Mesenchymal stem cell (in vitro differentiated cells and primary cell): ENCODE measurements around the gene SNTG2. TPM values are rescaled to one million over a fixed set of nuclear protein-coding genes. Genes with fewer than 3 reads are reported as not detected.

ENCODE experiments used
- DNase-seq: peaks from one replicate; pipeline ENCODE4 v3.0.0-alpha.2; 2013
- H2AFZ ChIP-seq: one replicate; pipeline ENCODE4 v1.6.1; 2013; ENCODE audit warnings: low read depth, mild to moderate bottlenecking, control low read depth, inconsistent platforms, low read length, moderate library complexity
- H2AK5ac ChIP-seq: 2 replicates; pipeline ENCODE4 v1.6.1; 2013; ENCODE audit warnings: low read length, moderate library complexity, mild to moderate bottlenecking, inconsistent platforms; ENCODE audit not compliant: severe bottlenecking
- H2BK120ac ChIP-seq: one replicate; pipeline ENCODE4 v1.6.1; 2013; ENCODE audit warnings: low read depth, mild to moderate bottlenecking, inconsistent platforms, low read length, moderate library complexity
- H2BK12ac ChIP-seq, 2 experiments: one replicate each; pipeline ENCODE4 v1.6.1; 2013; ENCODE audit warnings: inconsistent platforms in 2 of 2, low read length in 2 of 2, mild to moderate bottlenecking in 2 of 2, moderate library complexity in 2 of 2, control low read depth in 1 of 2
- H2BK15ac ChIP-seq: one replicate; pipeline ENCODE4 v1.6.1; 2013; ENCODE audit warnings: mild to moderate bottlenecking, low read depth, inconsistent platforms; ENCODE audit not compliant: poor library complexity, severe bottlenecking
- H2BK5ac ChIP-seq: 2 replicates; pipeline ENCODE4 v1.6.1; 2013; ENCODE audit warnings: low read depth, mild to moderate bottlenecking, low read length, control low read depth, inconsistent platforms; ENCODE audit not compliant: poor library complexity, severe bottlenecking
- H3K14ac ChIP-seq, 2 experiments: one replicate each; pipeline ENCODE4 v1.6.1; 2013; ENCODE audit warnings: inconsistent platforms in 2 of 2, low read length in 2 of 2, control low read depth in 1 of 2, mild to moderate bottlenecking in 1 of 2, moderate library complexity in 1 of 2
- H3K18ac ChIP-seq, 2 experiments: one replicate each; pipeline ENCODE4 v1.6.1; 2013; ENCODE audit warnings: inconsistent platforms in 2 of 2, low read length in 2 of 2, control low read depth in 1 of 2, low read depth in 1 of 2, mild to moderate bottlenecking in 1 of 2
- H3K23ac ChIP-seq, 2 experiments: one replicate each; pipeline ENCODE4 v1.6.1; 2013; ENCODE audit warnings: inconsistent platforms in 2 of 2, low read length in 2 of 2, mild to moderate bottlenecking in 2 of 2, moderate library complexity in 2 of 2, control low read depth in 1 of 2
- H3K27ac ChIP-seq: 2 replicates; pipeline ENCODE4 v1.5.1; 2013; ENCODE audit warnings: mild to moderate bottlenecking, moderate library complexity, low read length, control low read depth, inconsistent platforms; ENCODE audit not compliant: poor library complexity, severe bottlenecking
- H3K27me3 ChIP-seq, 2 experiments: 2 replicates each; pipeline versions ENCODE4 v1.6.1 to v1.7.0; 2013; ENCODE audit warnings: low read length in 2 of 2, mild to moderate bottlenecking in 2 of 2, moderate library complexity in 2 of 2, control low read depth in 1 of 2, inconsistent platforms in 1 of 2; ENCODE audit not compliant: control insufficient read depth in 1 of 2, insufficient read depth in 1 of 2
- H3K36me3 ChIP-seq, 2 experiments: 2 replicates each; pipeline versions ENCODE4 v1.6.1 to v1.7.0; 2013; ENCODE audit warnings: low read length in 2 of 2, control low read depth in 1 of 2, inconsistent platforms in 1 of 2, low read depth in 1 of 2, mild to moderate bottlenecking in 1 of 2; ENCODE audit not compliant: insufficient read depth in 2 of 2, control insufficient read depth in 1 of 2
- H3K4ac ChIP-seq, 2 experiments: one replicate each; pipeline ENCODE4 v1.6.1; 2013; ENCODE audit warnings: inconsistent platforms in 2 of 2, low read length in 2 of 2, mild to moderate bottlenecking in 2 of 2, moderate library complexity in 2 of 2, control low read depth in 1 of 2, low read depth in 1 of 2
- H3K4me1 ChIP-seq: 2 replicates; pipeline ENCODE4 v1.6.1; 2013; ENCODE audit warnings: low read depth, low read length, control low read depth; ENCODE audit not compliant: control insufficient read depth, insufficient read depth
- H3K4me2 ChIP-seq: 2 replicates; pipeline ENCODE4 v1.6.1; 2013; ENCODE audit warnings: low read length, mild to moderate bottlenecking, inconsistent platforms; ENCODE audit not compliant: poor library complexity, severe bottlenecking
- H3K4me3 ChIP-seq, 2 experiments: 2 replicates each; pipeline versions ENCODE4 v1.5.1 to v1.7.0; 2013; ENCODE audit warnings: low read length in 2 of 2, mild to moderate bottlenecking in 2 of 2, control low read depth in 1 of 2, low read depth in 1 of 2; ENCODE audit not compliant: insufficient read depth in 1 of 2
- H3K79me1 ChIP-seq: replicated peaks from 2 replicates; pipeline ENCODE4 v1.6.1; 2013; ENCODE audit warnings: mild to moderate bottlenecking, control low read depth, low read length, inconsistent platforms; ENCODE audit not compliant: poor library complexity, severe bottlenecking
- H3K9ac ChIP-seq: 2 replicates; pipeline ENCODE4 v1.7.0; 2013; ENCODE audit warnings: mild to moderate bottlenecking, low read length, moderate library complexity
- H3K9me3 ChIP-seq: 2 replicates; pipeline ENCODE4 v1.7.0; 2013; ENCODE audit warnings: mild to moderate bottlenecking, low read length; ENCODE audit not compliant: control insufficient read depth
- H4K8ac ChIP-seq: one replicate; pipeline ENCODE4 v1.6.1; 2013; ENCODE audit warnings: inconsistent platforms, mild to moderate bottlenecking, low read length, moderate library complexity
- H4K91ac ChIP-seq: one replicate; pipeline ENCODE4 v1.6.1; 2013; ENCODE audit warnings: mild to moderate bottlenecking, low read length, inconsistent platforms
- WGBS: methylation state at CpG from one replicate; pipeline ENCODE4 v1.1.7; 2013; ENCODE audit warnings: mixed read lengths; 5-methylcytosine and 5-hydroxymethylcytosine counted together
- polyA plus RNA-seq, 2 experiments: library from polyadenylated mRNA; stranded (reverse); fragments of 200-250 nt; gene quantifications; one replicate each; pipeline ENCODE4 v1.2.3, GENCODE V29; 2013

The SNTG2 gene
- polyA plus RNA-seq (2013, experiment 1 of 2), result 0.15 TPM
- polyA plus RNA-seq (2013, experiment 2 of 2), result 0.08 TPM

DNA sequence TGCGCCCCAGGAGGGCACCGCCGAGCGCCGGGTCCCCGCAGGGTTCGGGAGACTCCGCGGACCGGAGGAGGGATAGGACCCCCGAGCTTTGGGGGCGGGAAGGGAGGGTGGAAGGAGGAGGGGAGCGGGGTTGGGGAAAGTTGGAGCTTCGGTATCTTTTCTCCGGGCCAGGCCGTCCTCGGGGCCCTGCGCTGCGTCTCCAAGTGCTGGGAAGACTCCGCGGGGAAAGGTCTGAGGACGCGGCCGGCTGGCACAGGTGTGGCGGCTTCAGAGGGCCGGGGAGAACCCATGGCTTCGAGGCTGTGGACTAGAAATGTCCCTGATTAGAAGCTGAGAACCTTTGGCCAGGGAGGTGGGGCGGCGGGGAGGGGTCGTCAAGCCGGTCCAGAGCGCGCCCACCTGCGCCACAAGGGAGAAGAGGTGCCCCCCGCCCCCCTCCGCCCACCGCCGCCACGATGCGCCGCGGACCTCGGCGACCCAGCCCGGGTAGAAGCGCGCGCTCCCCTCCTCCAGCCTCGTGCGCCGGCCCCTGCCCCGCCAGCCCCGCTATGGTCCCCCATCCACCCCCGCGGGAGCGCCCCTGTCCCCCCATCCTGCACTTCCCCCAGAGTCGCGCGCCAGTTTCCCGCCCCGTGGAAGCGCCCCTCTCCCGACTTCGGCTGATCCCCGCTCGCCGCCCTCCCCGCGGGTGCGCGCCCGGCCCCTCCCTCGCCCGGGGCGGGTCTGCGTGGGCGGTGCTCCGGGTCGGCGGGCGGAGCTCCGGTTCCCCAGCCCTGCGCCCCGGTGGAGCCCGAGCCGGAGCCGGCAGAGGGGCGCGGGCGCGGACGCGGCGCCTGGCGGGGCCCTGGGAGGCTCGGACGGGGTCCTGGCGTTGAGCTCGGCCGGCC lies at the start of gene SNTG2:
SNTG2 (plus strand) TSS at position 770 of the 887 bp plus-strand sequence. CDS start 148 bp downstream, outside the sequence.
- Histone ChIP-seq H2BK12ac (no peak within 1 kb of the TSS), H2BK5ac (no peak within 1 kb of the TSS), H2BK15ac (no peak within 1 kb of the TSS), H4K91ac (no peak within 1 kb of the TSS), H2AFZ (no peak within 1 kb of the TSS), H2BK120ac (no peak within 1 kb of the TSS), H3K14ac (no peak within 1 kb of the TSS), H3K9me3 (no peaks in the 10 kb centered on the region), H3K27me3 (peaks cover 13 to 69% of the 10 kb centered on the region in 2 experiments), H4K8ac (no peak within 1 kb of the TSS), H3K18ac (no peak within 1 kb of the TSS), H2AK5ac (no peak within 1 kb of the TSS), H3K4me1 (peaks cover 13% of the 10 kb centered on the region), H3K4me3 (peak within 1 kb of the TSS; percentile 66 to 69), H3K27ac (no peak within 1 kb of the TSS), H3K4me2 (peak within 1 kb of the TSS; percentile 63), H3K36me3 (no peaks in the 10 kb centered on the region), H3K23ac (no peak within 1 kb of the TSS), H3K4ac (no peak within 1 kb of the TSS), H3K9ac (peak within 1 kb of the TSS; percentile 32), H3K79me1 (no peaks in the 10 kb centered on the region)
- WGBS, result under 1% methylated on average over 51 of the region's 100 CpGs
- DNase-seq, result no peak

DNA sequence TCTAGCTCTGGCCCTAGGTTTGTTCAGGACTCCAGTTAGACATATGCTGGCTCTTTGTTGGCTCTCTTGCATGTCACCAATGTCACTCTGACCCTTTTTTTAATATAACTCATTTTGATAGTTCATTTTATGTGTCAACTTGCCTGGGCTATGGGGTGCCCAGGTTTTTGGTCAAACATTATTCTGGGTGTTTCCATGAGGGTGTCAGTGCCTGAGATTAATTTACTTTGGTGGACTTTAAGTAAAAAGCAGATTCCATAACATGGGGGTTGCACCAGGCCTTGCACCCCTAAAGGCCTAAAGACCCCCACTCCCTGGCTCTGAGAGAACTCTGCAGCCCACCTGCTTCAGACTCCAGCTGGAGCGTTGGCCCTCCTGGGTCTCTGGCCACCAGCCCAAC lies 48.1 kb upstream of the SNTG2 start:
- no peaks in the 10 kb centered on the region for H3K36me3 ChIP-seq
- no peaks in the 10 kb centered on the region for H3K9me3 ChIP-seq
- H3K4me3 ChIP-seq, result no peak overlapping the region
- H3K4ac ChIP-seq, result no peak overlapping the region
- H3K27ac ChIP-seq, result no peak overlapping the region
- no peak overlapping the region for H2BK12ac ChIP-seq
- peaks cover 0 to 30% of the 10 kb centered on the region in 2 experiments for H3K27me3 ChIP-seq
- no peak overlapping the region for H3K14ac ChIP-seq
- no peak overlapping the region for H3K4me2 ChIP-seq
- DNase-seq, result no peak
- H3K18ac ChIP-seq, result no peak overlapping the region
- no peak overlapping the region for H4K91ac ChIP-seq
- no peak overlapping the region for H2BK5ac ChIP-seq
- H3K9ac ChIP-seq, result no peak overlapping the region
- H2AFZ ChIP-seq, result no peak overlapping the region
- no peak overlapping the region for H3K23ac ChIP-seq
- H2BK120ac ChIP-seq, result no peak overlapping the region
- no peak overlapping the region for H4K8ac ChIP-seq
- H3K79me1 ChIP-seq, result no peaks in the 10 kb centered on the region
- H2AK5ac ChIP-seq, result no peak overlapping the region
- WGBS, result 72% methylated on average over 1 of the region's 1 CpG
- H3K4me1 ChIP-seq, result no peaks in the 10 kb centered on the region
- no peak overlapping the region for H2BK15ac ChIP-seq

DNA sequence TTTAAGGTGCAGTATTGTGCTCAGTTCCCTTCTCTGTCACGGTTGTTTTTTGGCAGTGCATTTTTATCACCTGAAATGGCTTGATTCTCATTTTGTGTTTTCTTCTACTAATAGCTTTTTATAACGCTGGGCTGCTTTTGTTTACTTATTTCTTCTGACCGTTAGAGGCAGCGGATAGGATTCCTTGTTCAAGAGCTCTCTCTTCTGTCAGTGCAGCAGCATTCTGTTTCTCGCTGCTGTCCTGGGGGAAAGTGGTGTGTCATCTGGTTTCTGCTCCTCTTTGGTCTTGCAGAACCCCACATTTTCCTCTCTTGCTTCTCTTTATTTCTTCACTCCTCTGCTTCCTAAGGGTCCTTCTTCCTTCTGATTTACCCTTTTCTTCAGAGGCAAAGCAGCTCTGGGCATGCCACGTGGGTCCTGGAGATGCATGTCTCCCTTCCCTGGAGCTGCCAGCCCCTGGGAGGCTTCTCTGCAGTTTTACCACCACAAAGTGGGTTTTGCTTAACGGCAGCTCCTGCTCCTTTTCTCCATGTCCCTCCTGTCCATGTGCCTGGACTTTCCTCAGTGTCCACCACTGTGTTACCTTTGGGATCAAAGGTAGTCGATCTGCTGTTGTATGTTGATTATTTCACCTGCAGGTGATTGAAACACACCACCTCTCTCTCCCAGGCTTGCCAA lies 47.3 kb upstream of the SNTG2 start:
- H2BK12ac ChIP-seq, result no peak overlapping the region
- H3K23ac ChIP-seq, result no peak overlapping the region
- H3K14ac ChIP-seq, result no peak overlapping the region
- DNase-seq, result no peak
- no peak overlapping the region for H4K8ac ChIP-seq
- H3K18ac ChIP-seq, result no peak overlapping the region
- no peak overlapping the region for H3K4me3 ChIP-seq
- H3K27ac ChIP-seq, result no peak overlapping the region
- H3K9me3 ChIP-seq, result no peaks in the 10 kb centered on the region
- H3K79me1 ChIP-seq, result no peaks in the 10 kb centered on the region
- 37% methylated on average over 7 of the region's 8 CpGs for WGBS
- H2BK15ac ChIP-seq, result no peak overlapping the region
- no peak overlapping the region for H4K91ac ChIP-seq
- H2AK5ac ChIP-seq, result no peak overlapping the region
- H2AFZ ChIP-seq, result no peak overlapping the region
- no peaks in the 10 kb centered on the region for H3K36me3 ChIP-seq
- H3K4ac ChIP-seq, result no peak overlapping the region
- peaks cover 0 to 35% of the 10 kb centered on the region in 2 experiments for H3K27me3 ChIP-seq
- no peak overlapping the region for H2BK5ac ChIP-seq
- H3K4me1 ChIP-seq, result no peaks in the 10 kb centered on the region
- no peak overlapping the region for H3K4me2 ChIP-seq
- no peak overlapping the region for H3K9ac ChIP-seq
- H2BK120ac ChIP-seq, result no peak overlapping the region
